ENCODE data around the gene EML5.
"Not testable (repeated sequence)": the region's sequence is repeated elsewhere in the genome, so short reads cannot be mapped to it uniquely, and the experiment has no call there.

EML5 gene

DNA sequence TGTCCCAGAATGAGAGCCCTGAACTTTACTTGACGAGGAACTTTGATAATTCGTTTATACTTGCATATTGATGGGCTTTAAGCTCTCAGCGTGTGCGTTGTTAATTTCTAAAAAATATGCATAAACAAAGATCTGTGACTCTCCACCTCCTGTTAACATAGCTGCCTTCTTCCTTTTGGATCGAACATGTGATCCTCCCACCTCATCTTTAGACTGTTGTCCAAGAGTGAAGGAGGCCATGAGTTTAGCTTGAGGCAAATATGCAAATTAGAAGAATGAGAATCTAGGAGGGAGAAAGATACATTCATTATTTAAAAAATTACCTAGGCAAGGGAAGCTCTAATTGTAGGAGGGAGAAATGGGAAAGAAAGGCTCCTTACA, 32.3 kb upstream of the EML5 start:
- Mint-ChIP-seq H3K27me3 (ENCODE audit: low read depth) (no peaks in the 10 kb centered on the region), H3K36me3 (ENCODE audit: low read depth) (peaks cover 2% of the 10 kb centered on the region), H3K4me1 (peaks cover 28% of the 10 kb centered on the region), H3K9me3 (no peaks in the 10 kb centered on the region), H3K4me3 (peak overlapping the region; percentile 86 to 94 (median 94)), H3K27ac (peak overlapping the region; percentile 98 to 100 (median 98))
- TF ChIP-seq, protein P1, sequence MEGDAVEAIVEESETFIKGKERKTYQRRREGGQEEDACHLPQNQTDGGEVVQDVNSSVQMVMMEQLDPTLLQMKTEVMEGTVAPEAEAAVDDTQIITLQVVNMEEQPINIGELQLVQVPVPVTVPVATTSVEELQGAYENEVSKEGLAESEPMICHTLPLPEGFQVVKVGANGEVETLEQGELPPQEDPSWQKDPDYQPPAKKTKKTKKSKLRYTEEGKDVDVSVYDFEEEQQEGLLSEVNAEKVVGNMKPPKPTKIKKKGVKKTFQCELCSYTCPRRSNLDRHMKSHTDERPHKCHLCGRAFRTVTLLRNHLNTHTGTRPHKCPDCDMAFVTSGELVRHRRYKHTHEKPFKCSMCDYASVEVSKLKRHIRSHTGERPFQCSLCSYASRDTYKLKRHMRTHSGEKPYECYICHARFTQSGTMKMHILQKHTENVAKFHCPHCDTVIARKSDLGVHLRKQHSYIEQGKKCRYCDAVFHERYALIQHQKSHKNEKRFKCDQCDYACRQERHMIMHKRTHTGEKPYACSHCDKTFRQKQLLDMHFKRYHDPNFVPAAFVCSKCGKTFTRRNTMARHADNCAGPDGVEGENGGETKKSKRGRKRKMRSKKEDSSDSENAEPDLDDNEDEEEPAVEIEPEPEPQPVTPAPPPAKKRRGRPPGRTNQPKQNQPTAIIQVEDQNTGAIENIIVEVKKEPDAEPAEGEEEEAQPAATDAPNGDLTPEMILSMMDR (IDR thresholded peaks at IDR 0.05; ENCODE audit: unreplicated experiment in 3 of 3) = no peak

- peak within 1 kb of the TSS; percentile 86 to 94 (median 94) for H3K4me3 Mint-ChIP-seq
These were observed 31.7 kb upstream of the EML5 start, which contains the start of gene TTC8 for GRCh38 chr14:88824314-88825077. Gene TTC8, plus strand, starts transcription at chr14:88824651. Its CDS starts 57 bp downstream, at chr14:88824708.

GRCh38 chr14:88823968-88824313, 31.2 kb upstream of the EML5 start:
- no peaks in the 10 kb centered on the region for H3K27me3 Mint-ChIP-seq (ENCODE audit: low read depth)
- peaks cover 28% of the 10 kb centered on the region for H3K4me1 Mint-ChIP-seq
- H3K4me3 Mint-ChIP-seq = peak overlapping the region; percentile 86 to 94 (median 94)
- H3K27ac Mint-ChIP-seq = peak overlapping the region; percentile 98 to 100 (median 98)
- TF ChIP-seq, protein P1 (IDR thresholded peaks at IDR 0.05; ENCODE audit: unreplicated experiment in 3 of 3) = no peak
- H3K36me3 Mint-ChIP-seq (ENCODE audit: low read depth) = no peaks in the 10 kb centered on the region
- no peaks in the 10 kb centered on the region for H3K9me3 Mint-ChIP-seq

More at GRCh38 chr14:88824314-88825077, 31.7 kb upstream of the EML5 start, which contains the start of gene TTC8:
- no peaks in the 10 kb centered on the region for H3K27me3 Mint-ChIP-seq (ENCODE audit: low read depth)
- H3K27ac Mint-ChIP-seq = peak within 1 kb of the TSS; percentile 98 to 100 (median 98)
- no peaks in the 10 kb centered on the region for H3K36me3 Mint-ChIP-seq (ENCODE audit: low read depth)
- H3K9me3 Mint-ChIP-seq = no peaks in the 10 kb centered on the region
- TF ChIP-seq, protein P1 (IDR thresholded peaks at IDR 0.05; ENCODE audit: unreplicated experiment in 3 of 3) = no peak
- peaks cover 28% of the 10 kb centered on the region for H3K4me1 Mint-ChIP-seq

- TF ChIP-seq, protein P1 (IDR thresholded peaks at IDR 0.05; ENCODE audit: unreplicated experiment in 3 of 3) = no peak
- Mint-ChIP-seq H3K4me3 (no peak overlapping the region), H3K4me1 (peaks cover 13% of the 10 kb centered on the region), H3K9me3 (no peaks in the 10 kb centered on the region), H3K36me3 (ENCODE audit: low read depth) (no peaks in the 10 kb centered on the region), H3K27me3 (ENCODE audit: low read depth) (no peaks in the 10 kb centered on the region), H3K27ac (no peak overlapping the region)
These were observed 29.1 kb upstream of the EML5 start for GRCh38 chr14:88821888-88822287.

DNA sequence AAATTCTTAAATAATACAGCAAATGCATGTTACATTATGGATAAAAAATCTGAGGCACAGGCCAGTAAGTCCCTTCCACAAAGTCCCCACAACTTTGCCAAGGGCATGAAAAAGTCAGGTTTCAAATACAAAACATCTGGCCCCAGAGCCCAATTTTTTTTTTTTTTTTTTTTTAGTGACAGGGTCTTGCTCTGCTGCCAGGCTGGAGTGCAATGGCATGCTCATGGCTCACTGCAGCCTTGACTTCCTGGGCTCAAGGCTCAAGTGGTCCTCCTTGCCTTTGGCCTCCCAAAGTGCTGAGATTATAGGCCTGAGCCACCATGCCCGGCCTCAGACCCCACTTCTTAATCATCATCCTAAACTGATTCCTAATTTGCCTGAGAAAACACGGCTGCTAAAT, 28.6 kb upstream of the EML5 start:
- Mint-ChIP-seq H3K4me1 (peaks cover 13% of the 10 kb centered on the region), H3K9me3 (no peaks in the 10 kb centered on the region), H3K36me3 (ENCODE audit: low read depth) (no peaks in the 10 kb centered on the region), H3K27ac (no peak overlapping the region), H3K27me3 (ENCODE audit: low read depth) (no peaks in the 10 kb centered on the region), H3K4me3 (no peak overlapping the region)
- TF ChIP-seq, protein P1 (IDR thresholded peaks at IDR 0.05; ENCODE audit: unreplicated experiment in 3 of 3) = no peak

DNA sequence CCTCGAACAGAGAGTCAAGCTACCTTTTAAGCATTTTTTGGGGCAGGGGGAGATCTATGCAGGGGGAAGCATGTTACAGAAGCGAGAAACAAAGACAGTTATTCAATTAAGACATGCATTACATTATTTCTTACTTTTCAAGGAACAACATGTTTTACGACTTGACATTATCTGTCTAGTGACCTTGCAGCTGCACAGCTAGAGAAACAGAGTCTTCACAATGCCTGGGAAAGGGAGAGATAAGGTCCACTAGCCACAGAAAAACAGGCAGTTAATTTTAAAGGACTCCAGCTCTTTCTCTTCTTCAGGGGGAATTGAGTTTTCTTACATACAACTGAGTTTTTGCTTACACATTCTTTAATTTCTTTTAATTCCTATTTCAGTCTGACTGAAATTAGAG, 26.9 kb upstream of the EML5 start:
- not testable (repeated sequence) for H3K4me1 Mint-ChIP-seq; H3K27me3 Mint-ChIP-seq (ENCODE audit: low read depth); H3K4me3 Mint-ChIP-seq; H3K27ac Mint-ChIP-seq; H3K36me3 Mint-ChIP-seq (ENCODE audit: low read depth); H3K9me3 Mint-ChIP-seq

Data from nephron (organoid).